Measurements from ENCODE around the gene FAM9C. TPM values are rescaled to one million over a fixed set of nuclear protein-coding genes. Genes with fewer than 3 reads are reported as not detected.

Gene FAM9C
- total and polyA plus RNA-seq, 3 donors from 2014 or later: 2.8 to 9.5 (median 4.7) TPM

GRCh38 chrX:13048280-13048679 is 3.9 kb upstream of the FAM9C start:
- no peak for TF ChIP-seq POLR2A (IDR thresholded peaks at IDR 0.05)
- TF ChIP-seq, protein P1, sequence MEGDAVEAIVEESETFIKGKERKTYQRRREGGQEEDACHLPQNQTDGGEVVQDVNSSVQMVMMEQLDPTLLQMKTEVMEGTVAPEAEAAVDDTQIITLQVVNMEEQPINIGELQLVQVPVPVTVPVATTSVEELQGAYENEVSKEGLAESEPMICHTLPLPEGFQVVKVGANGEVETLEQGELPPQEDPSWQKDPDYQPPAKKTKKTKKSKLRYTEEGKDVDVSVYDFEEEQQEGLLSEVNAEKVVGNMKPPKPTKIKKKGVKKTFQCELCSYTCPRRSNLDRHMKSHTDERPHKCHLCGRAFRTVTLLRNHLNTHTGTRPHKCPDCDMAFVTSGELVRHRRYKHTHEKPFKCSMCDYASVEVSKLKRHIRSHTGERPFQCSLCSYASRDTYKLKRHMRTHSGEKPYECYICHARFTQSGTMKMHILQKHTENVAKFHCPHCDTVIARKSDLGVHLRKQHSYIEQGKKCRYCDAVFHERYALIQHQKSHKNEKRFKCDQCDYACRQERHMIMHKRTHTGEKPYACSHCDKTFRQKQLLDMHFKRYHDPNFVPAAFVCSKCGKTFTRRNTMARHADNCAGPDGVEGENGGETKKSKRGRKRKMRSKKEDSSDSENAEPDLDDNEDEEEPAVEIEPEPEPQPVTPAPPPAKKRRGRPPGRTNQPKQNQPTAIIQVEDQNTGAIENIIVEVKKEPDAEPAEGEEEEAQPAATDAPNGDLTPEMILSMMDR (IDR thresholded peaks at IDR 0.05): no peak
- DNase-seq: no peak

DNA sequence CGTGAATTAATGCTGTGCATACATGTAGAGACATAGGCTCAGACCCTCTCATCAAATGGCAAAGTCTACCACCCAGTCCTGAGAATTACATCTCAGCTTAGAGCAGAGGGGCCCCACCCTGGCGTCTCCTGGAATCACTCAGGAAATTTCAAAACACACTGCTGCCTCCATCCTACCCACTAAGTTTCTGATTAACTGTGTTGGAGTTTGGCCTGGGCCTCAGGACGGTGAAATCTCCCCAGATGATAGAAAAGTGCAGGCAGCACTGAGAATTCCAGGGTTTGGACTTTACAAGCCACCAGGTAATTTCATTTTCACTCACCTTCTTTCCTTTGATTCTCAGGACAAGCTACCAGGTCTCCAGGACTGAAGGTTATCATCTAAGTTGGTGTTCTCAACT is 3.3 kb upstream of the FAM9C start:
- no peaks in the 10 kb centered on the region for H3K9me3 ChIP-seq
- TF ChIP-seq, protein P1 (IDR thresholded peaks at IDR 0.05): no peak
- no peak for TF ChIP-seq POLR2A (IDR thresholded peaks at IDR 0.05)
- no peak overlapping the region for H3K27ac ChIP-seq
- 89 to 93% methylated on average over 3 of the region's 3 CpGs for WGBS, 2 donors
- intact Hi-C loops (cut with DNase I; ENCODE audit: low total_unique reads): no loop called here
- no peak overlapping the region for H3K4me3 ChIP-seq
- no peak for DNase-seq
- no peaks in the 10 kb centered on the region for H3K36me3 ChIP-seq (ENCODE audit: low read depth, missing control alignments)
- H3K4me1 ChIP-seq: no peaks in the 10 kb centered on the region
- no peaks in the 10 kb centered on the region for H3K27me3 ChIP-seq

More at GRCh38 chrX:13048280-13048679, 3.9 kb upstream of the FAM9C start:
- no peak overlapping the region for H3K4me3 ChIP-seq
- H3K27me3 ChIP-seq: no peaks in the 10 kb centered on the region
- 89% methylated on average over 1 of the region's 1 CpG; no CpG with 5 or more reads in 1 of the 2 donors for WGBS, 2 donors
- H3K4me1 ChIP-seq: no peaks in the 10 kb centered on the region
- intact Hi-C loops (cut with DNase I; ENCODE audit: low total_unique reads): no loop called here
- H3K9me3 ChIP-seq: no peaks in the 10 kb centered on the region
- no peak overlapping the region for H3K27ac ChIP-seq
- no peaks in the 10 kb centered on the region for H3K36me3 ChIP-seq (ENCODE audit: low read depth, missing control alignments)

DNA sequence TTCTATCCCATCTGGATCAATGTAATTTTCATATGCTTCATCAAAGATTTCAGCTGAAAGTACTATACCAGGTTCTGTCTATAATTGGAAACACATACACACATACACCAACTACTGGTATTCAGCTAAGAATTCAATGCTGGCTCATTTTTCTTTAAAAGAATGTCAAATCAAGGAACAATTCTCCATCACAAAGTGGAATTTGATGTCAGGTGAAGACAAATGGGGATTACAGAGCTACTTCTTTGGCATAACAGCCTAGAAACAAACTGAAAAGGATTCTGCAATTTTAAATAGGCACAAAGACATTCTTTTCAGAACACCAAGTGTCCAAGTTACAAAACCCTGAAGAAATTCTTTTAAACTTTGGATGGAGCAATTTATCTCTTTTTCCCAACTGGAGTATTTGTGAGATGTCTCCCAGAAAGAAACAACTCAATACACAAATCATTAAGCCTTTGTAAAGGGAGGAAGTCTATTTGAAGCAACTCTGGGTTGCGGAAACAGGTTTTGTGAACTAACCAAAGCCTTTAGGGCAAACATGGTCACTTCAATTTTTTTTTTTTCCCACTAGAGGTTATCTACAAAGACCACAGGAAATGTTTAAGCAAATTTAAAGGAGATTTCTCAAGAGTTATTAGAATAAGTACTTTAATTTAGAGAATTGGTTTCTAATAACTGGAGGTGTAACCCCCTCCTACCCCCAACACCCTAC is 1.9 kb upstream of the FAM9C start:
- Histone ChIP-seq H3K4me3 (no peak overlapping the region), H3K9me3 (no peaks in the 10 kb centered on the region), H3K4me1 (no peaks in the 10 kb centered on the region), H3K27me3 (no peaks in the 10 kb centered on the region), H3K27ac (no peak overlapping the region), H3K36me3 (ENCODE audit: low read depth, missing control alignments) (no peaks in the 10 kb centered on the region)
- TF ChIP-seq, protein P1 (IDR thresholded peaks at IDR 0.05): no peak
- no peak for TF ChIP-seq POLR2A (IDR thresholded peaks at IDR 0.05)
- DNase-seq: no peak
- intact Hi-C loops (cut with DNase I; ENCODE audit: low total_unique reads): no loop called here
- WGBS, 2 donors: 85 to 88% methylated on average over 1 of the region's 1 CpG

- TF ChIP-seq, protein P1 (IDR thresholded peaks at IDR 0.05): no peak
- TF ChIP-seq POLR2A (IDR thresholded peaks at IDR 0.05): no peak
- no peak for DNase-seq
- Histone ChIP-seq H3K4me3 (peak overlapping the region in 1 of 2 donors; percentile 10), H3K27ac (no peak overlapping the region), H3K36me3 (ENCODE audit: low read depth, missing control alignments) (no peaks in the 10 kb centered on the region), H3K27me3 (no peaks in the 10 kb centered on the region), H3K9me3 (no peaks in the 10 kb centered on the region), H3K4me1 (no peaks in the 10 kb centered on the region)
- 61% methylated on average over 19 of the region's 25 CpGs; no CpG with 5 or more reads in 1 of the 2 donors for WGBS, 2 donors
- intact Hi-C loops (cut with DNase I; ENCODE audit: low total_unique reads): no loop called here
Measured at GRCh38 chrX:13043938-13044337, 482 bp downstream of the FAM9C start.

DNA sequence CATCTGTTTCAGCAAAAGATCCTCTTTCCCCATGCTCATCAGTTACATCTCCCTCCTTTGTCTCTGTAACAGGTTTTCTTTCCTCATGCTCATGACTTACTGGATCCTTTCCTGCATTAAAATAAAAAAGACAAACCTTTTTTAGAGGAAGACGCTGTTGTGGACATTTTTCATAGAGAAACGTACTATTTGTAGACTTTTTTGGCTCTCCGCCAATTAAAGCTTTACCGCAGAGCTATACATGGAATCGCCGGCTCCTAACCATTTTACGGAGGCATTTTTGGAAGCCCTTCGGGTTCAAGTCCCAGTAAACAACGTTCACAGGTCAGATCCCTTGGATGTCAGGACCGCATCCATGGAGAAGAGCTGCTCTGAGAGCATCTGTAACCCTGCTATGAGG is 1.3 kb downstream of the FAM9C start:
- Histone ChIP-seq H3K4me3 (no peak overlapping the region), H3K27me3 (no peaks in the 10 kb centered on the region), H3K36me3 (ENCODE audit: low read depth, missing control alignments) (no peaks in the 10 kb centered on the region), H3K9me3 (no peaks in the 10 kb centered on the region), H3K4me1 (no peaks in the 10 kb centered on the region), H3K27ac (no peak overlapping the region)
- DNase-seq: no peak
- intact Hi-C loops (cut with DNase I; ENCODE audit: low total_unique reads): no loop called here
- no peak for TF ChIP-seq POLR2A (IDR thresholded peaks at IDR 0.05)
- TF ChIP-seq, protein P1 (IDR thresholded peaks at IDR 0.05): no peak
- 52 to 62% methylated on average over 6 to 10 of the region's 10 CpGs for WGBS, 2 donors

All from testis (tissue), 3 donors.